OCI-LY1 (cell line): ENCODE results near the gene MDN1.

ENCODE experiments used
- H2AFZ ChIP-seq: fragments of 200-600 bp; sonication (generic), shearing (Covaris generic); 2 replicates; pipeline ENCODE4 v1.6.0; 2014; ENCODE audit warnings: antibody characterized with exemption, mild to moderate bottlenecking, low read length
- H3F3A ChIP-seq: fragments of 200-600 bp; sonication (generic), shearing (Covaris generic); 2 replicates; pipeline ENCODE4 v1.6.0; 2014; ENCODE audit warnings: mild to moderate bottlenecking, antibody characterized with exemption, low read length, moderate library complexity; ENCODE audit not compliant: insufficient read depth
- H3K27ac ChIP-seq: fragments of 200-600 bp; sonication (generic); 2 replicates; pipeline ENCODE4 v1.5.1; 2014; ENCODE audit warnings: low read length, mixed run types, mild to moderate bottlenecking, low read depth; ENCODE audit not compliant: poor library complexity, severe bottlenecking
- H3K27me3 ChIP-seq: fragments of 200-600 bp; sonication (generic); 2 replicates; pipeline ENCODE4 v1.6.0; 2014; ENCODE audit warnings: antibody characterized with exemption, mild to moderate bottlenecking, low read length, moderate library complexity; ENCODE audit not compliant: insufficient read depth
- H3K36me3 ChIP-seq: fragments of 200-600 bp; sonication (generic); 2 replicates; pipeline ENCODE4 v1.6.1; 2014; ENCODE audit warnings: mild to moderate bottlenecking, antibody characterized with exemption, low read length, moderate library complexity, mixed read lengths; ENCODE audit not compliant: insufficient read depth
- H3K4me1 ChIP-seq: fragments of 200-600 bp; sonication (generic); 2 replicates; pipeline ENCODE4 v1.5.1; 2014; ENCODE audit warnings: mild to moderate bottlenecking, low read length, moderate library complexity; ENCODE audit not compliant: insufficient read depth, severe bottlenecking
- H3K4me2 ChIP-seq: fragments of 200-600 bp; sonication (generic), shearing (Covaris generic); 2 replicates; pipeline ENCODE4 v1.6.1; 2014; ENCODE audit warnings: low read length
- H3K4me3 ChIP-seq: fragments of 200-600 bp; sonication (generic); 2 replicates; pipeline ENCODE4 v1.5.1; 2014; ENCODE audit warnings: low read length, low read depth, mild to moderate bottlenecking, mixed read lengths; ENCODE audit not compliant: poor library complexity, severe bottlenecking
- H3K79me2 ChIP-seq: fragments of 200-600 bp; shearing (Covaris generic); 2 replicates; pipeline ENCODE4 v1.6.1; 2016; ENCODE audit warnings: mixed run types, low read length, mixed read lengths; ENCODE audit not compliant: insufficient read depth
- H3K9ac ChIP-seq: fragments of 200-600 bp; sonication (generic), shearing (Covaris generic); 2 replicates; pipeline ENCODE4 v1.6.1; 2014; ENCODE audit warnings: mild to moderate bottlenecking, low read length, mixed read lengths
- H3K9me2 ChIP-seq: fragments of 200-600 bp; sonication (generic), shearing (Covaris generic); 2 replicates; pipeline ENCODE4 v1.6.1; 2014; ENCODE audit warnings: low read depth, mild to moderate bottlenecking, low read length, mixed read lengths
- H3K9me3 ChIP-seq: fragments of 200-600 bp; shearing (Covaris generic); 2 replicates; pipeline ENCODE4 v1.6.1; 2014; ENCODE audit warnings: low read length, mixed read lengths
- H4K20me1 ChIP-seq: fragments of 200-600 bp; sonication (generic), shearing (Covaris generic); 2 replicates; pipeline ENCODE4 v1.6.0; 2016; ENCODE audit warnings: mild to moderate bottlenecking, low read length; ENCODE audit not compliant: insufficient read depth
- EZH2 ChIP-seq: fragments of 200-600 bp; sonication (generic), shearing (Covaris generic); IDR thresholded peaks from 2 replicates; pipeline ENCODE4 v1.8.0; 2017; ENCODE audit warnings: borderline replicate concordance, mixed run types, mild to moderate bottlenecking, antibody characterized with exemption, low read length, moderate library complexity, mixed read lengths
- TF ChIP-seq, protein P1 (sequence below): fragments of 200-600 bp; sonication (generic), shearing (Covaris generic); IDR thresholded peaks from 2 replicates; pipeline ENCODE4 v1.5.1; 2017; ENCODE audit warnings: mild to moderate bottlenecking, antibody characterized with exemption, low read length, moderate library complexity, mixed read lengths

MDN1 gene

DNA sequence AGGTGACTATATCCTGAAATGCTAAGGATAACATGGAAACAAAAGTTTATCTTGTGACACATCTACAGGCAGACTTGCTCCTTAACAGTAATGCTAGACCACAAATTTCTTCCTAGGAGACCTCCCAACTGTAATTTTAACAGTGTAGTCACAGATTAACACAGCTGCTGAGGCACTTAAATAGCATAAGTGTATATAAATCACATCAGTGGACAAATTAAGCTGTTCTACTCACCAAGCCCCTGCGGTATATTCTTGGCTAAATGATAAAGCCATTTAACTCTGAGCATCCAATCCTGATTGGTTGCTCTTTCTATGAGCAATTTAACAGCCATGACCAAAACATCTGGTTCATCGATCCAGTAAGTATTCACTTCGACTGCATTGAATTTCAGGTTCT is 107.8 kb downstream of the MDN1 start:
- no peaks in the 10 kb centered on the region for H3K4me1 ChIP-seq
- H3F3A ChIP-seq = no peaks in the 10 kb centered on the region
- H2AFZ ChIP-seq = no peak overlapping the region
- H3K36me3 ChIP-seq = peaks cover 94% of the 10 kb centered on the region
- H4K20me1 ChIP-seq = no peaks in the 10 kb centered on the region
- H3K27ac ChIP-seq = no peak overlapping the region
- H3K9me3 ChIP-seq = no peaks in the 10 kb centered on the region
- no peaks in the 10 kb centered on the region for H3K9me2 ChIP-seq
- no peaks in the 10 kb centered on the region for H3K79me2 ChIP-seq
- H3K9ac ChIP-seq = no peak overlapping the region
- H3K4me2 ChIP-seq = no peak overlapping the region
- H3K27me3 ChIP-seq = no peaks in the 10 kb centered on the region
- no peak for TF ChIP-seq EZH2
- TF ChIP-seq, protein P1, sequence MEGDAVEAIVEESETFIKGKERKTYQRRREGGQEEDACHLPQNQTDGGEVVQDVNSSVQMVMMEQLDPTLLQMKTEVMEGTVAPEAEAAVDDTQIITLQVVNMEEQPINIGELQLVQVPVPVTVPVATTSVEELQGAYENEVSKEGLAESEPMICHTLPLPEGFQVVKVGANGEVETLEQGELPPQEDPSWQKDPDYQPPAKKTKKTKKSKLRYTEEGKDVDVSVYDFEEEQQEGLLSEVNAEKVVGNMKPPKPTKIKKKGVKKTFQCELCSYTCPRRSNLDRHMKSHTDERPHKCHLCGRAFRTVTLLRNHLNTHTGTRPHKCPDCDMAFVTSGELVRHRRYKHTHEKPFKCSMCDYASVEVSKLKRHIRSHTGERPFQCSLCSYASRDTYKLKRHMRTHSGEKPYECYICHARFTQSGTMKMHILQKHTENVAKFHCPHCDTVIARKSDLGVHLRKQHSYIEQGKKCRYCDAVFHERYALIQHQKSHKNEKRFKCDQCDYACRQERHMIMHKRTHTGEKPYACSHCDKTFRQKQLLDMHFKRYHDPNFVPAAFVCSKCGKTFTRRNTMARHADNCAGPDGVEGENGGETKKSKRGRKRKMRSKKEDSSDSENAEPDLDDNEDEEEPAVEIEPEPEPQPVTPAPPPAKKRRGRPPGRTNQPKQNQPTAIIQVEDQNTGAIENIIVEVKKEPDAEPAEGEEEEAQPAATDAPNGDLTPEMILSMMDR = no peak
- H3K4me3 ChIP-seq = no peak overlapping the region

DNA sequence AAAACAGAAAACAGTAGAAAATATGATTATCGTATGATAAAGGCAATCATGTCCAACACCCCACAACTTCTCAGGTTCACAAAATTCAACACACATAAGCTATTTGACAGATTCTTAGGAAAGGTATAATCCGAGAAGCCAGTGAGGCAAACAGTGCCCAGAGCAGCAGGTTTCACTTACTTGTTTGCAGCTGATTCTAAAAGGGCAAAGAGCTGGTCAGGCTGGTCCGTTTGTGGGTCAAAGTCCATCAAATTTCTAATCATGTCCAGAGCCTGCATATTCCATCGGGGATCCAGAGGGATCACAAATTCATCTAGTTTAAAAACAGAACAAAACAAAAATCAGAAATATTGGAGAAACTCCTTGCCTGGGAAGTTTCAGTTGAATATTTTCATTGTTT is 111.3 kb downstream of the MDN1 start:
- H3K9me2 ChIP-seq = no peaks in the 10 kb centered on the region
- H3K79me2 ChIP-seq = no peaks in the 10 kb centered on the region
- no peak overlapping the region for H3K4me3 ChIP-seq
- no peak for TF ChIP-seq EZH2
- TF ChIP-seq, protein P1 = no peak
- H4K20me1 ChIP-seq = no peaks in the 10 kb centered on the region
- no peak overlapping the region for H3K4me2 ChIP-seq
- no peaks in the 10 kb centered on the region for H3K27me3 ChIP-seq
- peaks cover 95% of the 10 kb centered on the region for H3K36me3 ChIP-seq
- no peak overlapping the region for H3K27ac ChIP-seq
- H3K9me3 ChIP-seq = no peaks in the 10 kb centered on the region
- H2AFZ ChIP-seq = no peak overlapping the region
- H3K9ac ChIP-seq = no peak overlapping the region
- no peaks in the 10 kb centered on the region for H3K4me1 ChIP-seq
- H3F3A ChIP-seq = no peaks in the 10 kb centered on the region

DNA sequence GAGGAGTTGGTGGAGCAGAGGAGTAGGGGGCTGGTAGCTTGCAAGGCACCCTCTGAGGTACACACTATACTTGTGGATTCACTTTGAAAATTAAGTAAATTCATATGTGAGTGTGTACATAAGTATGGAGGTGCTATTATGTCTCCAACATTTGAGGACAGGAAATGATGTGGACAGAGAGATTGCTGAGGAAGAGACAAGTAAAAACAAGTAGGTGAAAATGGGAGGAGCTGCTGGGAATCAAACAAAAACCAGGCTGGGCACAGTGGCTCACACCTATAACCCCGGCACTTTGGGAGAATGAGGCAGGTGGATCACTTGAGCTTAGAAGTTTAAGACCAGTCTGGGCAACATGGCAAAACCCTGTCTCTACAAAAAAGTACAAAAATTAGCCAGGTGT is 111.8 kb downstream of the MDN1 start:
- no peaks in the 10 kb centered on the region for H3K9me3 ChIP-seq
- H3K4me3 ChIP-seq = no peak overlapping the region
- no peaks in the 10 kb centered on the region for H3K79me2 ChIP-seq
- H3K9ac ChIP-seq = no peak overlapping the region
- H3F3A ChIP-seq = no peaks in the 10 kb centered on the region
- H3K9me2 ChIP-seq = no peaks in the 10 kb centered on the region
- peaks cover 95% of the 10 kb centered on the region for H3K36me3 ChIP-seq
- TF ChIP-seq, protein P1 = no peak
- TF ChIP-seq EZH2 = no peak
- no peak overlapping the region for H2AFZ ChIP-seq
- H4K20me1 ChIP-seq = no peaks in the 10 kb centered on the region
- no peak overlapping the region for H3K4me2 ChIP-seq
- no peaks in the 10 kb centered on the region for H3K27me3 ChIP-seq
- no peaks in the 10 kb centered on the region for H3K4me1 ChIP-seq
- H3K27ac ChIP-seq = no peak overlapping the region
